ENCODE measurements around the gene NR1H2. TPM values are rescaled to one million over a fixed set of nuclear protein-coding genes. Genes with fewer than 3 reads are reported as not detected.
"Not testable (repeated sequence)": the region's sequence is repeated elsewhere in the genome, so short reads cannot be mapped to it uniquely, and the experiment has no call there.

The NR1H2 gene
- polyA plus RNA-seq, 1 experiment = 23.7 TPM

DNA sequence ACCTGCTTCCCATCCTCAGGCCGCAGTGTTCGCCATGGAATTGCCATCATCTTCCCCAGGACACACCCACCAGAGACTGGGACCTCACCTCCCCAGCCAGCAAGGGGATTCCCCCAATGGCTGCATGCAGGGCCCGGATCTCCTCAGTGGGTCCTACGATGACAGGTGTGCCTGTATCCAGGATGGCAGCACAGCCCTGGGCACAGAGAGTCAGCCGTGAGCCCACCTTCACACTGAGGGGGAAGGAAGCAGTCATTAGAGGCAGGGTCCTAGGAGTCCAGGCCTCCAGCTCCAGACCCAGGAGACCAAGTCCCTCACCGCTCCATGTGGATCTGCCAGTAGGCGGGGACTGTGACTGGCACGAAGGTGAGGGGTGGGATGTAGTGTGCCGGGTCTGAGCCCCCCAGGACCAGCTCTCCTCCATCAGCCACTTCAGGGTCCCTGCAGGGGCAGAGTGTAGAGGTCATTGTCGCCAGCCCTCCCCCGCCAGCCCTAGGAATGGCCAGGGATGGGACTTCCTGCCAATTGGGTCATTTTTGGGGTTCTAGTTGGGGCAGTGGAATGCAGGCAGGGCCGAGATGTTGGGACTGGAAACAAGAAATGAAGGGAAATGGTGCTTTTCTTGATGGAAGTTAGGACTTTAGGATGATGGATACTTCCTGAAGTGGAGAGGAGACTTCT is 41.4 kb upstream of the NR1H2 start:
- peaks cover 25% of the 10 kb centered on the region for H3K27me3 ChIP-seq (ENCODE audit: control insufficient read depth, insufficient read depth, low read length)
- ChIA-PET CTCF (no interaction called here), POLR2A (no interaction called here)
- H3K9me3 ChIP-seq (ENCODE audit: control insufficient read depth, insufficient read depth, low read length) = peaks cover 18% of the 10 kb centered on the region
- no peak overlapping the region for H3K27ac ChIP-seq (ENCODE audit: low read depth, low read length)
- no peak for DNase-seq (ENCODE audit: low read depth, low spot score)
- TF ChIP-seq, protein P1, sequence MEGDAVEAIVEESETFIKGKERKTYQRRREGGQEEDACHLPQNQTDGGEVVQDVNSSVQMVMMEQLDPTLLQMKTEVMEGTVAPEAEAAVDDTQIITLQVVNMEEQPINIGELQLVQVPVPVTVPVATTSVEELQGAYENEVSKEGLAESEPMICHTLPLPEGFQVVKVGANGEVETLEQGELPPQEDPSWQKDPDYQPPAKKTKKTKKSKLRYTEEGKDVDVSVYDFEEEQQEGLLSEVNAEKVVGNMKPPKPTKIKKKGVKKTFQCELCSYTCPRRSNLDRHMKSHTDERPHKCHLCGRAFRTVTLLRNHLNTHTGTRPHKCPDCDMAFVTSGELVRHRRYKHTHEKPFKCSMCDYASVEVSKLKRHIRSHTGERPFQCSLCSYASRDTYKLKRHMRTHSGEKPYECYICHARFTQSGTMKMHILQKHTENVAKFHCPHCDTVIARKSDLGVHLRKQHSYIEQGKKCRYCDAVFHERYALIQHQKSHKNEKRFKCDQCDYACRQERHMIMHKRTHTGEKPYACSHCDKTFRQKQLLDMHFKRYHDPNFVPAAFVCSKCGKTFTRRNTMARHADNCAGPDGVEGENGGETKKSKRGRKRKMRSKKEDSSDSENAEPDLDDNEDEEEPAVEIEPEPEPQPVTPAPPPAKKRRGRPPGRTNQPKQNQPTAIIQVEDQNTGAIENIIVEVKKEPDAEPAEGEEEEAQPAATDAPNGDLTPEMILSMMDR (IDR thresholded peaks at IDR 0.05; ENCODE audit: low read depth, low read length) = no peak
- no peak overlapping the region for H3K4me3 ChIP-seq (ENCODE audit: low read depth, low read length)

GRCh38 chr19:50337031-50337430 is 39.2 kb upstream of the NR1H2 start:
- peaks cover 11% of the 10 kb centered on the region; the same call in 1 of the 2 replicates for H3K9me3 ChIP-seq (ENCODE audit: control insufficient read depth, insufficient read depth, low read length)
- H3K4me3 ChIP-seq (ENCODE audit: low read depth, low read length); DNase-seq (ENCODE audit: low read depth, low spot score); H3K27ac ChIP-seq (ENCODE audit: low read depth, low read length); POLR2A ChIA-PET; H3K27me3 ChIP-seq (ENCODE audit: control insufficient read depth, insufficient read depth, low read length): not testable (repeated sequence)
- CTCF ChIA-PET = interaction anchor here (1.1 kb wide), 1 partner anchor 20 kb away, joined by 8 read pairs; no protein-coding TSS in a partner anchor

DNA sequence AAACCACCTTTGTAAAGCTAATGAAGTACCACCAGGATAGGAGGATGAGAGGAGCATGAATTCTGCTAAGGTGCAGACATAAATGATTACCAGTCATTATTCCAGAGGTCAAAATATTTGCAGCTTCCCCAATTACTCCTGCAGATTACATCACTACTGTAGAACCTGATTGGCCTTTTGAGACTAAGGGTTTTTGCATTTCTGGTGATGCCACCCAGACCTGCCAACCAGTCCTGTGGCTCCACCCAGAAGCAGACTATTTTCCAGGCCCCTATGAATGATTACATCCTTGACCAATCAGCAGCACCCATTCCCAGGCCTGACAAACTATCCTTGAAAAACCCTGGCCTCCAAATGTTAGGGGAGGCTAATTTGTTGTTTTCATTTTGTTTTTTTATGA is 35.9 kb upstream of the NR1H2 start:
- no peaks in the 10 kb centered on the region for H3K27me3 ChIP-seq (ENCODE audit: control insufficient read depth, insufficient read depth, low read length)
- H3K4me3 ChIP-seq (ENCODE audit: low read depth, low read length) = no peak overlapping the region
- DNase-seq (ENCODE audit: low read depth, low spot score) = no peak
- POLR2A ChIA-PET = no interaction called here
- TF ChIP-seq, protein P1 (IDR thresholded peaks at IDR 0.05; ENCODE audit: low read depth, low read length) = no peak
- no peak overlapping the region for H3K27ac ChIP-seq (ENCODE audit: low read depth, low read length)
- H3K9me3 ChIP-seq (ENCODE audit: control insufficient read depth, insufficient read depth, low read length) = peaks cover 9% of the 10 kb centered on the region
- CTCF ChIA-PET = interaction anchor here (1.9 kb wide), 1 partner anchor 17 kb away, joined by 5 read pairs; no protein-coding TSS in a partner anchor

- no peaks in the 10 kb centered on the region for H3K27me3 ChIP-seq (ENCODE audit: control insufficient read depth, insufficient read depth, low read length)
- TF ChIP-seq, protein P1 (IDR thresholded peaks at IDR 0.05; ENCODE audit: low read depth, low read length) = no peak
- no peak overlapping the region for H3K27ac ChIP-seq (ENCODE audit: low read depth, low read length)
- ChIA-PET POLR2A (no interaction called here), CTCF (interaction anchor here (1.9 kb wide), 1 partner anchor 16 kb away, joined by 5 read pairs; no protein-coding TSS in a partner anchor)
- no peak for DNase-seq (ENCODE audit: low read depth, low spot score)
- peaks cover 12% of the 10 kb centered on the region for H3K9me3 ChIP-seq (ENCODE audit: control insufficient read depth, insufficient read depth, low read length)
- H3K4me3 ChIP-seq (ENCODE audit: low read depth, low read length) = no peak overlapping the region
Measured at GRCh38 chr19:50341091-50341564, 35.1 kb upstream of the NR1H2 start.

DNA sequence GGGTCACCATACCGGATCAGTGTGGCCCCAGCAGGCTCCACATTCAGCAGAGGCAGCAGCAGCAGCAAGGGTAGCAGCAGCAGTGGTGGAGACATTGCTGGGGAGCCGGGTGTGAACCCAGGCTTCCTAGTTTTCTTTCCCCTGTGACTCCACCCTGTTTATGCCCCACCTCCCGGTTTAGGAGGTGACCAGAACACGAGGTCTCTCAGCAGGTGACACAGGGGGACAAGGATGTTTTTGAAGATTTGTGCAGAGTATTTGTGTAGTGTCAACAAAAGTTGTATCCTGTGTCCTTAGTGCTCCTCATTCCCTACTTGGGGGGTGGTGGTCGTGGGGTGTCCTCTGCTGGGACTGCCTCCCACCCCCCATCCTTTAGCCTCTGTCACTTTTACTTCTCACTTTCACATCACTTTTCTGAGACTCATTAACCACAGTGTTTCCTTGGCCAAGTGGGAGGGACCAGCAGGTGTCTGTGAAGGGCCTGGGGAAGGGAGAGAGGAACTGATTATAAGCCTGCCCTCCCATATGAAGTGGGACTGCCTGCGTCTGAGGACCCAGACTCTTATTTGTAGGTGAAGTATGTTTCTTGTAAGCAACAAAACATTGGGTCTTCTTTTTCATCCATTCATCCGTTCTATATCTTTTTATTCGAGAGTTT is 31.5 kb upstream of the NR1H2 start:
- no peak for DNase-seq (ENCODE audit: low read depth, low spot score)
- POLR2A ChIA-PET = no interaction called here
- CTCF ChIA-PET = interaction anchor here (1.0 kb wide), 1 partner anchor 13 kb away, joined by 5 read pairs; no protein-coding TSS in a partner anchor

GRCh38 chr19:50347089-50347581 is 29.1 kb upstream of the NR1H2 start:
- H3K9me3 ChIP-seq (ENCODE audit: control insufficient read depth, insufficient read depth, low read length) = peaks cover 12% of the 10 kb centered on the region
- POLR2A ChIA-PET; H3K4me3 ChIP-seq (ENCODE audit: low read depth, low read length); DNase-seq (ENCODE audit: low read depth, low spot score); H3K27me3 ChIP-seq (ENCODE audit: control insufficient read depth, insufficient read depth, low read length); H3K27ac ChIP-seq (ENCODE audit: low read depth, low read length): not testable (repeated sequence)
- CTCF ChIA-PET = interaction anchor here (0.9 to 1.3 kb wide), 2 partner anchors 10 to 68 kb away, joined by 4 read pairs; no protein-coding TSS in a partner anchor

More for the DNA sequence above, 31.5 kb upstream of the NR1H2 start:
- TF ChIP-seq, protein P1 (IDR thresholded peaks at IDR 0.05; ENCODE audit: low read depth, low read length) = no peak
- H3K27me3 ChIP-seq (ENCODE audit: control insufficient read depth, insufficient read depth, low read length) = no peaks in the 10 kb centered on the region
- no peak overlapping the region for H3K4me3 ChIP-seq (ENCODE audit: low read depth, low read length)
- H3K27ac ChIP-seq (ENCODE audit: low read depth, low read length) = no peak overlapping the region
- H3K9me3 ChIP-seq (ENCODE audit: control insufficient read depth, insufficient read depth, low read length) = peaks cover 12% of the 10 kb centered on the region
